ENCODE measurements around the gene PRRC2C.

DNA sequence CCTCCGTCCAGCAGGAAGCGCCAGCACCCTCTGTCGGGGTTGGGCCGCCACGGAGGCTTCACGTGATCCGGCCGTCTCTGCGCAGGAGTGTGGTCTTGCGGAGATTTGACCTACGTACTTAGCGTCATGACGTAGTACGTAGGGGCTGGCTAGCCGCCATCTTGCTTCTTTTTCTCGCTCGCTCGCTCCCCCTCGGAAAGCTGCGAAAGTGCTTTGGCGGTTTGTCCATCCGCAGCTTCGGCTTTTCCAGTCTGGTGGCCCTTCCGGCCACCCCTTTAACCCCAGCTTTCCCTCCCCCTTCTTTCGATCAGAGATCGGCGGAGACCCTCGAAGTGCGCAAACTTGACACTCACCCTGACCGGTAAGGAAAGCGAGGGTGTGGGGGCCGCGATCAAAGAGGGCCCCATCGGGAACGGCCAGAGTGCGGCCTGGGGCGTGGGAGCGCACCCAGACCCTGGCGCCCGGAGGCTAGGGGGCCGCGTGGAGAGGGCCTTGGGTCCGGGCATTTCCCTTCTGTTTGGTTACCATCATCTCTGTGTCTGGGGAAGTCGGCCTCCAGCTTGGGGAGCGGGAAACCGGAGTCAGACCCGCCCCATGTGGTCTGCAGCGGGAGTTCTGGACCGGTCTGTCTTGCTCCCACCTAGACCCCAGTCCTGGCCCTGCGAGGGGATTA lies at the start of gene PRRC2C:
- TF ChIP-seq, protein P1, sequence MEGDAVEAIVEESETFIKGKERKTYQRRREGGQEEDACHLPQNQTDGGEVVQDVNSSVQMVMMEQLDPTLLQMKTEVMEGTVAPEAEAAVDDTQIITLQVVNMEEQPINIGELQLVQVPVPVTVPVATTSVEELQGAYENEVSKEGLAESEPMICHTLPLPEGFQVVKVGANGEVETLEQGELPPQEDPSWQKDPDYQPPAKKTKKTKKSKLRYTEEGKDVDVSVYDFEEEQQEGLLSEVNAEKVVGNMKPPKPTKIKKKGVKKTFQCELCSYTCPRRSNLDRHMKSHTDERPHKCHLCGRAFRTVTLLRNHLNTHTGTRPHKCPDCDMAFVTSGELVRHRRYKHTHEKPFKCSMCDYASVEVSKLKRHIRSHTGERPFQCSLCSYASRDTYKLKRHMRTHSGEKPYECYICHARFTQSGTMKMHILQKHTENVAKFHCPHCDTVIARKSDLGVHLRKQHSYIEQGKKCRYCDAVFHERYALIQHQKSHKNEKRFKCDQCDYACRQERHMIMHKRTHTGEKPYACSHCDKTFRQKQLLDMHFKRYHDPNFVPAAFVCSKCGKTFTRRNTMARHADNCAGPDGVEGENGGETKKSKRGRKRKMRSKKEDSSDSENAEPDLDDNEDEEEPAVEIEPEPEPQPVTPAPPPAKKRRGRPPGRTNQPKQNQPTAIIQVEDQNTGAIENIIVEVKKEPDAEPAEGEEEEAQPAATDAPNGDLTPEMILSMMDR (IDR thresholded peaks at IDR 0.05; ENCODE audit: low read depth, low read length, missing input control): peak; percentile 78
- TF ChIP-seq, protein P2, sequence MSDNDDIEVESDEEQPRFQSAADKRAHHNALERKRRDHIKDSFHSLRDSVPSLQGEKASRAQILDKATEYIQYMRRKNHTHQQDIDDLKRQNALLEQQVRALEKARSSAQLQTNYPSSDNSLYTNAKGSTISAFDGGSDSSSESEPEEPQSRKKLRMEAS (IDR thresholded peaks at IDR 0.05): no peak

Data from liver (tissue), 2 donors.